Measurements from ENCODE around the gene CRYZ.

DNA sequence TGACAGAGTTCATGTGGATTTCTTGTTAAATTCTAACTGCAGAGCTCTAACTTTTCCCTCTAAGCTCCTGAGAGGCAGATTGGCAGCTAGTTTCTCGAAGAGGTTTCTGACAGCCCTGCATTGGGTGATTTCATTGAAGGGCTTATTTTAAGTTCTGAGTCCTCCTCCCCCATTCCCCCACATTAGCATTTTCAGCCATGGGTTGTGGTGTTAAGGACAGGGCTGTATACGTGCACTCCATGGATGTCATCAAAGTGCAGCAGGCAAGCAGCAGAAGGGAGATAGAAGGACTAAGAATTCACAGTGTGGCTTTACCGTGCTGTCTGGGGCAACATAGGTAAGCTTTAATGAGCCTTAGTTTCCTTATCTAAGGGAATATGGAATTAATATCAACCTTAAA is 19.0 kb downstream of the CRYZ start:
- TF ChIP-seq, protein P1, sequence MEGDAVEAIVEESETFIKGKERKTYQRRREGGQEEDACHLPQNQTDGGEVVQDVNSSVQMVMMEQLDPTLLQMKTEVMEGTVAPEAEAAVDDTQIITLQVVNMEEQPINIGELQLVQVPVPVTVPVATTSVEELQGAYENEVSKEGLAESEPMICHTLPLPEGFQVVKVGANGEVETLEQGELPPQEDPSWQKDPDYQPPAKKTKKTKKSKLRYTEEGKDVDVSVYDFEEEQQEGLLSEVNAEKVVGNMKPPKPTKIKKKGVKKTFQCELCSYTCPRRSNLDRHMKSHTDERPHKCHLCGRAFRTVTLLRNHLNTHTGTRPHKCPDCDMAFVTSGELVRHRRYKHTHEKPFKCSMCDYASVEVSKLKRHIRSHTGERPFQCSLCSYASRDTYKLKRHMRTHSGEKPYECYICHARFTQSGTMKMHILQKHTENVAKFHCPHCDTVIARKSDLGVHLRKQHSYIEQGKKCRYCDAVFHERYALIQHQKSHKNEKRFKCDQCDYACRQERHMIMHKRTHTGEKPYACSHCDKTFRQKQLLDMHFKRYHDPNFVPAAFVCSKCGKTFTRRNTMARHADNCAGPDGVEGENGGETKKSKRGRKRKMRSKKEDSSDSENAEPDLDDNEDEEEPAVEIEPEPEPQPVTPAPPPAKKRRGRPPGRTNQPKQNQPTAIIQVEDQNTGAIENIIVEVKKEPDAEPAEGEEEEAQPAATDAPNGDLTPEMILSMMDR (conservative IDR thresholded peaks at IDR 0.05 in 1 of 2, IDR thresholded peaks at IDR 0.05 in 1 of 2; ENCODE audit: low read depth in 1 of 2, low read length in 2 of 2): no peak
- no peak for TF ChIP-seq EZH2 (IDR thresholded peaks at IDR 0.05; ENCODE audit: low read length, missing control alignments)

Data from fibroblast of lung (primary cell).